GM21381 (cell line): Measurements from ENCODE around the gene BCO1.

ENCODE experiments used
- ATAC-seq: cut with Tn5 transposase; IDR thresholded peaks from one replicate; pipeline ENCODE4 v1.9.1; 2021; ENCODE audit warnings: mild to moderate bottlenecking, moderate library complexity; ENCODE audit not compliant: unreplicated experiment

BCO1 gene

DNA sequence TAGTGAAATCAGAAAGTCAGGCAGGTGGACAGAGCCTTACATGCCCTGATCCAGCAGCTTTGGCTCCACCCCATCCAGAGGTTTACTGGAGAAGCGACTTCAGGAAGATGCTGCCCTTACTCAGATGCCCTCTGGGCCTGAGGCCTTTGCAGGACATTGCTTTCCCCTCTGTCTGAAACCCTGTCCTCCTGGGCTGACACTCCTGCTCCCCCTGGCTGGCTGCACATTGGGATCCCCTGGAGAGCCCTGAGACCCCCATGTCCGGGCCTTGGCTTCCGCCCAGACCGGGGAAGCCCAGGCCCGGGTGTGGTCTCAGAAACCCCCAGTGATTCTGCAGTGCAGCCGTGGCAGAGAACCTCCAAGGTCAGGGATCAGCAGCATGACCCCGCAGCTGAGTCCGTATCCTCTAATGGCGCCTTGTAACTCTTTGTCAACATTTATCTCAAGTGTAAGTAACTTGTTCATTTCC, 36.6 kb downstream of the BCO1 start:
- ATAC-seq, result no peak

DNA sequence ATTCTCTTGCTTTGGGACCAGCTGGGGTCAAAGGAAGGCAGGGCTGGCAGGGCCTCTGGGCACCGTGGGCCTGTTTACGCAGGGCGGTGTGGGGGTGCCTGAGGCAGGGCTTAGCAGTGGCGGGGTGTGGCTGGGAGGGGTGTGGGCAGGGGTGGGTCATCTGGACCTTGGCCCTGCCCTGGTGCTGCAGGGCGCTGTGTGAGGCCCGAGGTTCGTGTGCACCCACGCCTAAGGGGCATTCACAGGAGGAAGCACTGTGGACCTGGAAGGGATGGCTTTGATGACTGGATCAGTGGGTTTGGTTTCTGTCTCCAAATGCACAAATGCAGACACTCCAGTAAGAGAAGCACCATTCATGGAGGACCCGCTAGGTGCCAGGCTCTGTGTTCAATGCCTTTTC, 37.3 kb downstream of the BCO1 start:
- no peak for ATAC-seq

DNA sequence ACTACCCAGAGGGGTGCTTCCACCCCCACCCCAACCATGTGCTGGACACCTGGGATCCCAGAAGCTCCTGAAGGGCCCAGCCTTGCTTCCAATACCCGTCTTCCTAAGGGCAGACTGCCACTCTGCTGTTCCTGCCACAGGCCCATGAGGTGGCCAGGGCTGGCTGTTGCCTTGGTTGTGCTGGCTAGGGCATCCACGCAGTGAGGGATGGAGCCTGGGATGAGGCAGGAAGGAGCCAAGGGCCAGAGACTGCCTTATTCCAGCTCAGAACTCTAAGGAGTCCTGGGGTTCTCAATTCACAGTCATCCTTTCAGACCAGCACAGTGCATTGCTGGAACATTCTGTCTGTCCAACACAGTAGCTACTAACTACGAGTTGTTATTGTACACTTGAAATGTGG, 37.8 kb downstream of the BCO1 start:
- no peak for ATAC-seq

GRCh38 chr16:81277541-81278080, 39.1 kb downstream of the BCO1 start:
- ATAC-seq, result no peak

DNA sequence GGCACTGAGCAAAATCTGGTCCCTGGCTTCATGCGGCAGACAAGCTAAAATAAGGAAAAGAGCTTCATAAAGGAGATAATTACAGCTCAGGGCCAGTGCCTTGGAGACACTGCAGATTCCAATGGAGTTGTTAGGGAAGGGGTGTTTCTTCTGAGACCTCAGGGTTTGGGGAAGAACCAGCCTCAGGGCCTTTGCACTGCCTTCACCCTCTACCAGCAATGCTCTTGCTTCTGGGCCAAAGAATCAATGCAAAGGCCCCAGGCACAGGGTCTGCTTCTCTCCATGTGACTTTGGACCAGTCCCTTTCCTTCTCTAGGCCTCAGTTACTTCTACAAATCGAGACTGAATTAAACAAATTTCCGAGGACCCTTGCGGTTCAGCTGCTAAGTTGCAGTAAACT, 40.0 kb downstream of the BCO1 start:
- ATAC-seq, result no peak

- no peak for ATAC-seq
Observed at GRCh38 chr16:81279392-81279791, 40.9 kb downstream of the BCO1 start.

- no peak for ATAC-seq
Observed at GRCh38 chr16:81280393-81280792, 41.9 kb downstream of the BCO1 start.

GRCh38 chr16:81283044-81283443, 44.6 kb downstream of the BCO1 start:
- no peak for ATAC-seq

GRCh38 chr16:81284995-81285600, 46.6 kb downstream of the BCO1 start:
- ATAC-seq, result no peak

GRCh38 chr16:81286190-81286589, 47.7 kb downstream of the BCO1 start:
- ATAC-seq, result no peak

- ATAC-seq, result no peak
Observed at GRCh38 chr16:81291117-81291516, 52.6 kb downstream of the BCO1 start.

GRCh38 chr16:81292936-81293335, 54.4 kb downstream of the BCO1 start:
- ATAC-seq, result no peak

GRCh38 chr16:81293909-81294802, 55.7 kb downstream of the BCO1 start:
- no peak for ATAC-seq

- no peak for ATAC-seq
Observed at GRCh38 chr16:81296631-81297030, 58.1 kb downstream of the BCO1 start.

DNA sequence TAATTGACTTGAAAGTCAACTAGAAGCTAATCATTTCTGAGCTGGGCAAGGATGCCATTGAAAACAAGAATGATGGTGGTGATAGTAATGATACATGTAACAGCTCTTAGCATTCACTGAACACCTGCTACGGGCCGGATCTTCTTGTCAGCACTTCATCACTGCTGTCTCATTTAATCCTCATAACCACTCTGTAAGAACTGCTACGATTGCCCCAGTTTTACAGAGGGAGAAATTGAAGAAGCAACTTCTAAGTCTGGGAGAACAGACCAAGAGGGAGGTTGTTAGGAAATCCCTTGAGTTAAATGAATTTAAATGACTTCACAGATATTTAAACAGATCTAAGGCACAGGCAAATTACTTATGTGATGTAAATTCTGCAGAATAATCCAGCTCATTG, 69.3 kb downstream of the BCO1 start:
- ATAC-seq, result no peak

DNA sequence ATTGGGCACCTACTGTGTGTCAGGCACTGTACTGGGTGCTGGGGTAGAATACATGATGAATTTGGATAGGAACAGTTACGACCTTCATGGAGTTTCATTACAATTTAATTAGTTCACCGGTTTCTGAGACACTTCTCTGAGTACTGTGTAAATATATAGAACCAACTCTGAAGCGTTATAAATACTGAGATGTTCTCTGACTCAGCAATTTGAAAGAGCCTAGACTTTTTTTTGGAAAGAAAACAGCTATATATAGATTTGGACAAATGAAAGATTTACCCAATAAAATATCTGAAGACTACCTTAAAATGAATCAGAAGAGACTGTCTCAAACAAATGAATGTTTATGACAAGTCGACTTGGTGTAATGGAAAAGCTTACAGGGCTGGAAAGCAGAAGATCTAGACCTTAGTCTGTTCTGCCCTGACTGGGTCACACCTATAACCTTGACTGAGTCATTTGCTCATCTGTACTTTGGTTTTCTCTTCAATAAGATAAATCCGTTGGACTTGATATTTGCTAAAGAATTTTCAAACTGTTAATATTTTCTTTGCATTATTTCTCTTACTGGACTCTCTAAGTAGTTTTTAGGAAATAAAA, 71.7 kb downstream of the BCO1 start:
- no peak for ATAC-seq

- ATAC-seq, result no peak
Observed at GRCh38 chr16:81311762-81312161, 73.3 kb downstream of the BCO1 start.

DNA sequence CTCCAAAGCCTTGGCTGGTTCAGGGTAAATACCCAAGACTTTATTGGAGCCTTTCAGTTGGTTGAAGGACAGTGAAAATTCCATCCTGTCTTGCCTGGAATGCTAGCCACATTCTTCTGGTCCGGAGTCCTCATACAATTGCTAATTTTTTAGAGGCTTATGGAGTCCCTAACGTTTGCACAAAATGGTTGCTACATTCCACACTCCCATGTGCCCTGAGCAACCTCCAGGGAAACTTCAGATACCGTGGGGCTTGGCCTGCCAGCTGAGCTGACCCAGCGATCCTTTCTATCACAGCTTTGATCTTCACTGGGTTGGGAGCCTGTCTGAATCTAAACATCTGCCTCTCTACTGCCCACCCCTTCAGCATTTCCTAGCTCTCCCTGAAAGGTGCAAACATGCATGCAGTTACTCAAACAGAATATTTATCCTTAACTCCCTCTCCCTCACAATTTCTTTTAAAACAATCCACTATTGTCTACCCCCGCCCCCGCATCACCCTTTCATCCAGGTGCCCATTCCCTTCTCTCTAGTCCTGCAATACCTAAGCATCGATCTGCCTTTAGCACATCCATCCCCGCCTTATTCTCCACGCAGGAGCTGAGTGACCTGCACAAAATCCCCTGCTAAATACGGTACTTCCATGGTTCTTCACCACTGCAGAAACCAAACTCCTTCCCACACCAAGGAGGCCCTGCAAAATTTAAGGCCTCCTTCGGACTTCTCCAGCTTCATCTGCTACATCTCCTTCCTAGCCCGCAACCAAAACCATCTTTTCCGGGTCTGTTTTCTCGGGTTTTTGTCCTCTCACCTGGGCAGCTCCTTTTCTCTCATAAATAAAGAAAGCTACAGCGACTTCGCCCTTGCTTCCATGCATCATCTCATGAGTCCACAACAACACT, 75.5 kb downstream of the BCO1 start:
- ATAC-seq, result no peak

DNA sequence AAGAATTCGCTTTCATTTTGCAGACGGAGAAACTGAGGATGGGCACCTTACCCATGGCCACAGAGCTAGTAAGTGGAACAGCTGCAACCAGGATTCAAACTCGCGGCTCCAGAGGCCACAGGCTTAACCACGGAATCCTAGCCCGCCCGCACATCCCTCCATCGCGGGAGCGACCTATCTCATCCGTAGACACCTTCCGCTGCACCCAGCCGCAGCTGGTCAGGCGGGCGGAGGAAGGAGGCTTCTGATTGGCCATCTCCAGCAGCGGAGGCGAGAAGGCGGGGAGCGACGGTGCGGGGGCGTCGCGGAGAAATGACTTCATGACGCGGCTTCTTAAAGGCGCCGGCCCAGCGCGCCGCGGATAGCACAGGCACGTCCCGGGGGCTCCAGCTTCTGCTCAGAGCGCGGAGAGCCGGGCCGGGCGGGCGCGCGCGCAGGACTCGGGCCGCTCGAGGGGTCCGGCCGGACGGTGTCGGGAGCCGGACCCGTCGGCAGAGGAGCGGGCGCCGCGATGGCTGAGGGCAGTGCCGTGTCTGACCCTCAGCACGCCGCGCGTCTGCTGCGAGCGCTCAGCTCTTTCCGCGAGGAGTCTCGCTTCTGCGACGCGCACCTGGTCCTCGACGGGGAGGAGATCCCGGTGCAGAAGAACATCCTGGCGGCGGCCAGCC, 76.2 kb downstream of the BCO1 start, which contains the start of gene GAN:
TSS of gene GAN (plus strand) at position 360 of the 668 bp plus-strand sequence. CDS start at position 512, 152 bp downstream.
- peak; percentile 93 for ATAC-seq
